Subcutaneous adipose tissue (tissue), 4 donors: ENCODE measurements around the gene REV3L. TPM values are rescaled to one million over a fixed set of nuclear protein-coding genes. Genes with fewer than 3 reads are reported as not detected.

Source experiments
- total RNA-seq, 4 donors: library from RNA; depleted of rRNA; stranded (reverse); fragments of >200 nt; gene quantifications; one replicate each; pipeline ENCODE4 v1.1.0, GENCODE V29; 2016
- TF ChIP-seq, protein P1 (sequence below): fragments of 450-650 bp; IDR thresholded peaks from one replicate; pipeline ENCODE4 v1.5.1; 2016; ENCODE audit warnings: low read depth, mild to moderate bottlenecking, control low read depth, antibody characterized with exemption, moderate library complexity

Gene REV3L
- total RNA-seq, 4 donors from 2014 or later = 94.7 to 140 (median 106) TPM

DNA sequence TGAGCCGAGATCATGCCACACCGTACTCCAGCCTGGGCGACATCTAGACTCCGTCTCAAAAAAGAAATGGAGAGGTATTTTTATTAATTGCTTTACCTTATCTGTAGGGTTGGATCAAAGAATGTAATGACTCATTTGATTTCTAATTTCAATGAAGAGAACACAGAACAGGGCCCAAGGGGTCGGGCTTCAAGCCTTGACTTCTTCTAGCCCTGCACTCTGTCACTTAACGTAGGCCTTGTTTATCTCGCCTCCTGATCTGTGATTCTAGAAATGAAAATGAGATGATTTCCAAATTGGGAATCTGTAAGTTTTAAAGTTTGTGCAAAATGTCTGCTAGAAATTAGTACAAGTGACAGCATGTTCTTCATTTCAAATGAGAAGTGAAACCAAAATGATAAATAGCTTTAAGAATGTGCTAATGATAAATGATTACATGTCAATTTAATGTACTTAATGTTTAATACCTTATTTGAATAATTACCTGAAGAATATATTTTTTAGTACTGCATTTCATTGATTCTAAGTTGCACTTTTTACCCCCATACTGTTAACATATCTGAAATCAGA, 215.2 kb downstream of the REV3L start:
- TF ChIP-seq, protein P1, sequence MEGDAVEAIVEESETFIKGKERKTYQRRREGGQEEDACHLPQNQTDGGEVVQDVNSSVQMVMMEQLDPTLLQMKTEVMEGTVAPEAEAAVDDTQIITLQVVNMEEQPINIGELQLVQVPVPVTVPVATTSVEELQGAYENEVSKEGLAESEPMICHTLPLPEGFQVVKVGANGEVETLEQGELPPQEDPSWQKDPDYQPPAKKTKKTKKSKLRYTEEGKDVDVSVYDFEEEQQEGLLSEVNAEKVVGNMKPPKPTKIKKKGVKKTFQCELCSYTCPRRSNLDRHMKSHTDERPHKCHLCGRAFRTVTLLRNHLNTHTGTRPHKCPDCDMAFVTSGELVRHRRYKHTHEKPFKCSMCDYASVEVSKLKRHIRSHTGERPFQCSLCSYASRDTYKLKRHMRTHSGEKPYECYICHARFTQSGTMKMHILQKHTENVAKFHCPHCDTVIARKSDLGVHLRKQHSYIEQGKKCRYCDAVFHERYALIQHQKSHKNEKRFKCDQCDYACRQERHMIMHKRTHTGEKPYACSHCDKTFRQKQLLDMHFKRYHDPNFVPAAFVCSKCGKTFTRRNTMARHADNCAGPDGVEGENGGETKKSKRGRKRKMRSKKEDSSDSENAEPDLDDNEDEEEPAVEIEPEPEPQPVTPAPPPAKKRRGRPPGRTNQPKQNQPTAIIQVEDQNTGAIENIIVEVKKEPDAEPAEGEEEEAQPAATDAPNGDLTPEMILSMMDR = no peak

DNA sequence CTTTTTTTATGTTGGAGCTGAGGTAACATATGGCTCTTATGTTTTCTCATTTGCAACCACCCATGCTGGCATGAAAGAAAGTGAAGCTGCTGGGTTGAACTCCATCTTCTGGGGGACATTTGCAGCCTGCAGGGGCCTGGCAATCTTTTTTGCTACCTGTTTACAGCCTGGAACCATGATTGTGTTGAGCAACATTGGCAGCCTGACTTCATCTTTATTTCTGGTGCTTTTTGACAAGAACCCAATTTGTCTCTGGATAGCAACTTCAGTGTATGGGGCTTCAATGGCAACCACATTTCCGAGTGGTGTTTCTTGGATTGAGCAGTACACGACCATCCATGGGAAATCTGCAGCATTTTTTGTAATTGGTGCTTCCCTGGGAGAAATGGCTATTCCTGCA, 216.7 kb downstream of the REV3L start:
- TF ChIP-seq, protein P1 = no peak

DNA sequence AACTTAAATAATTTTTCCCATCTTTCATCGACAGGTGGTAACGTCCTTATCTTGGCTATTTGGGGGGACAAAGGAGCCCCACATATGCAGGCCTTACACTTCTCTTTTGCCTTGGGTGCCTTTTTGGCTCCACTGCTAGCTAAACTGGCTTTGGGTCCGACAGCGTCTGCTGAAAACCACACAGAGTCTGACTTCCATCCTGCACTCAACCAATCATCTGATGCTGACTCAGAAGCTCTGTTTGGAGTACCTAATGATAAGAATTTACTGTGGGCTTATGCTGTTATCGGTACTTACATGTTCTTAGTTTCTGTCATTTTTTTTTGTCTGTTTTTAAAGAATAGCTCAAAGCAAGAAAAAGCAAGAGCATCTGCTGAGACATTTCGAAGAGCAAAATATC, 217.2 kb downstream of the REV3L start:
- TF ChIP-seq, protein P1 = no peak

DNA sequence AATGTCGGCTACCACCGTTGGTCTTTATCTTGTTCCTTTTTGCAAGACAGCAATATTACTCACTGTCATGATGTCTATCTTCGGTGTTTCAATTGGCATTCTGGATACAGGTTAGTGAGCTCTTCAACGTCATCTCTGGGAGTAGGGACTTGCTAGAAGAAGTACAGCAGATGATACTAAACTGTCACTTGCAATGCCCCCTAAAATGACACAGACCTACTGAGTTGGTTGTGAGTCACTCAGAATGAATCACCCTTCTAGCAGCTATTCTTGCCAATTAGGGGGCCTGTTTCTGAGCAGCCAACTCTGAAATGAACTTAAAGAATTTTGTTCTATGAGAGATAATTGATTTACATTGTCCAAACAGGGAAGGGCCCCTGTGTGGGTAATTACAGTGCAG, 219.2 kb downstream of the REV3L start:
- TF ChIP-seq, protein P1 = no peak

DNA sequence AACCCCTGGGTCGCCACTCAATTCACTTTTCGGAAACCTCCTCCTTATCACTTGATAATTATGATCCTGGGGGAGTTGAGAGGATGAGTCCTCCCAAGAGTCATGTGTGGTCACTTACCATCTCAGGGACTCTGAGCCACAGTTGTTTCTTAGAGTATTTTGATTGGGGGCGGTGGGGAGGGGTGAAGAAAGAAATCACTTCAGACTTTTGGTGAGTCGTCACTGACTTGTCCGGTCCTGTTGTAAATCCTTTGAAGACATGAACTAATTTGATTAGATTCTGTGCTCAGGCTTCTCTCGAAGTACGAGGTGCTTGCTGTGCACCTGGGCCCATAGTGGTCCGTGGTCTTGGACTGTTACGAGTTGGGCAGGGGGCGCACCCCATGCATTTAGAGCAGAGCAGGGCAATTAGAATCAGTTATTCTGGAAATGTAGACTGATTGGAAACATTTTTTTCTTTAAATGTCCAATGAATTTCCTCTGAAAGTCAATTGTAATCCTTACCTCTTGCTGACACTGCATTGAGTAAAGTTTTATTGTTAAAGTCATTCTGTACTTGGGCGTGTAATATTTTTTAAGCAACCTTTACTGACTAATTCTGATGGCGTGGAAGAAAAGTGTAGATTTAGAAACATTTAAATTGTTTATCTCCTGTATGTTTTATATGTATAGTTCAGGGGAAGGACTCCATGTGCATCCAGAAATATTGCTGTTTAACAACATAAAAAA, 222.3 kb downstream of the REV3L start:
- TF ChIP-seq, protein P1 = no peak

DNA sequence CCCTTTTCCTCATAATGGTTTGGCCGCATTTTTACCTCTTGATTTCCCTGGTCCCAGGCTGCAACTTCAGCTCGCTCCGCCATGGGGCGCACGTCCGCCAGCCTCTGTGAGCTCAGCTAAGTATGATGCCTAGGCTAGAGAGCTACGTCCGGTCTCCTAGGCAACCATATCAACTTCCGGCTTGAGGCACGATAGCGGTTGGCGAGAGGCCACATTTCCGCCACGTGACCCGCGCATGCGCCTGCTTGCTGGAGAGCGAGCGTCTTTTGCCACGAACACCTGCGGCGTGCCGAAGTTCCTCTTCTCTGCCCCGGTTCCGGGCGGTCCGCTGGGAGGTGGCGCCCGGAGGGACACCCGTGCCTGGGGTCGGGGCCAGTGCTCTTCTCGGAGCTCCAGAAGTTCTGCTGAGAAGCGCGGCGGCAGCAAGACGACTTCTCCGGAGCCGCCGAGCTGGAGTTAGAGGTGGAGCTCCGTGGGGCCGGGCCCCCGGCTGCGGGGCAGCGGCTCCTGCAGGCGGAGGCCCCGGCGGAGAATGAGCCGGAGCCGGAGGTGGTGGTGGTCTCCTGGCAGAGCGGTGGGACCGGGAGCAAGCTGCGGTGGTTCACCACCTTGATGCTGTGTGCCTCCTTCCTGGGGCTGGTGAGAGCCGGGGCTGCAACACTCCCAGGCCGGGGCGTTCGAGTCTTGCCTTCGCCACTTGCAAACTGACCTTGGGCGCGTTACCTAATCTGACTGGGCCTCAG, 223.8 kb downstream of the REV3L start:
- TF ChIP-seq, protein P1 = no peak

DNA sequence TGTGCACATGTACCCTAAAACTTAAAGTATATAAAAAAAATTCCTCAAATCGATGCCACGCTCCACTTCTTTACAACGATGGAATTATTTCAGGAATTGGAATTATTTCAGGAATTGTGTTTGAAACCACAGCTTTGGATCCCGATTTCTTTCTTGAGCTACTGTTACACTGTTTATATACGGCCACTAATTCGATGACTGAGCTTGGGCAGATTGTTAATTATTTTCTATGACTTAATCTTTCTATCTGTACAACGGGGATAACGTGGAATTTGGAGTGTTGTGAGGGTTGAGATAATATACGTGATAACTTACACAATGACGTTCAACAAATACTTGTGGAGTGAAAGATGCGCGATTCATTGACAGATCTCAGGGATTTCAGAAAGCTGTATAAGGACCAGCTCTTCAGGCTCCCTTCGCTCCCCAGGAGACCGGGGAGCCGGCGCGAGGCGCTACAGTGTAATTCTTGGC, 224.4 kb downstream of the REV3L start:
- TF ChIP-seq, protein P1 = no peak
